HL-60 (cell line): ENCODE measurements around the gene SENP6.

ENCODE experiments used
- GABPA ChIP-seq: IDR thresholded peaks from 2 replicates; pipeline ENCODE4 v1.6.1; 2012; ENCODE audit warnings: low read depth
- POLR2AphosphoS5 ChIP-seq: IDR thresholded peaks from 2 replicates; pipeline ENCODE4 v1.6.1; 2012; ENCODE audit warnings: low read depth
- SPI1 ChIP-seq: IDR thresholded peaks from 2 replicates; pipeline ENCODE4 v1.6.1; 2012; ENCODE audit warnings: low read depth, mild to moderate bottlenecking, borderline replicate concordance
- TF ChIP-seq, protein P1 (sequence below): IDR thresholded peaks from one replicate; pipeline ENCODE4 v1.5.1; 2011; ENCODE audit warnings: low read length, control low read depth, inconsistent platforms; ENCODE audit not compliant: insufficient read depth
- TF ChIP-seq, protein P2 (sequence below): IDR thresholded peaks from 2 replicates; pipeline ENCODE4 v1.6.1; 2012; ENCODE audit warnings: low read depth; ENCODE audit not compliant: insufficient replicate concordance

DNA sequence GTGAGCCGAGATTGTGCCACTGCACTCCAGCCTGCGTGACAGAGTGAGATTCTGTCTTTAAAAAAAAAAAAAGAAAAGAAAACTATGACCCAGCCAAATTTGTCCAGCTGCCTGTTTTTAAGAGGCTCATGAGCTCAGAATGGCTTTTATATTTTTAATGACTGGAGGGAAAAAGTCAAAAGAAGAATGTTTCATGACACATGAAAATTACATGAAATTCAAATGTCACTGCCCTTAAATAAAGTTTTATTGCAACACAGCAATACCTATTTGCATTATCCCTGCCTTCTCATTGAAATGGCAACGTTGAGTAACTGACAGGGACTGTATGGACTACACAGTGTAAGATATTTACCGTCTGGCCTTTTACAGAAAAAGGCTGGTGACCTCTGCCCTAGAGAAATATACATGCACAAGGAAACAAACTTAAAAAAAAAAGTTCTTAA, 11.4 kb downstream of the SENP6 start:
- TF ChIP-seq, protein P1, sequence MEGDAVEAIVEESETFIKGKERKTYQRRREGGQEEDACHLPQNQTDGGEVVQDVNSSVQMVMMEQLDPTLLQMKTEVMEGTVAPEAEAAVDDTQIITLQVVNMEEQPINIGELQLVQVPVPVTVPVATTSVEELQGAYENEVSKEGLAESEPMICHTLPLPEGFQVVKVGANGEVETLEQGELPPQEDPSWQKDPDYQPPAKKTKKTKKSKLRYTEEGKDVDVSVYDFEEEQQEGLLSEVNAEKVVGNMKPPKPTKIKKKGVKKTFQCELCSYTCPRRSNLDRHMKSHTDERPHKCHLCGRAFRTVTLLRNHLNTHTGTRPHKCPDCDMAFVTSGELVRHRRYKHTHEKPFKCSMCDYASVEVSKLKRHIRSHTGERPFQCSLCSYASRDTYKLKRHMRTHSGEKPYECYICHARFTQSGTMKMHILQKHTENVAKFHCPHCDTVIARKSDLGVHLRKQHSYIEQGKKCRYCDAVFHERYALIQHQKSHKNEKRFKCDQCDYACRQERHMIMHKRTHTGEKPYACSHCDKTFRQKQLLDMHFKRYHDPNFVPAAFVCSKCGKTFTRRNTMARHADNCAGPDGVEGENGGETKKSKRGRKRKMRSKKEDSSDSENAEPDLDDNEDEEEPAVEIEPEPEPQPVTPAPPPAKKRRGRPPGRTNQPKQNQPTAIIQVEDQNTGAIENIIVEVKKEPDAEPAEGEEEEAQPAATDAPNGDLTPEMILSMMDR: no peak
- TF ChIP-seq POLR2AphosphoS5 (no peak), SPI1 (no peak), GABPA (no peak)
- TF ChIP-seq, protein P2, sequence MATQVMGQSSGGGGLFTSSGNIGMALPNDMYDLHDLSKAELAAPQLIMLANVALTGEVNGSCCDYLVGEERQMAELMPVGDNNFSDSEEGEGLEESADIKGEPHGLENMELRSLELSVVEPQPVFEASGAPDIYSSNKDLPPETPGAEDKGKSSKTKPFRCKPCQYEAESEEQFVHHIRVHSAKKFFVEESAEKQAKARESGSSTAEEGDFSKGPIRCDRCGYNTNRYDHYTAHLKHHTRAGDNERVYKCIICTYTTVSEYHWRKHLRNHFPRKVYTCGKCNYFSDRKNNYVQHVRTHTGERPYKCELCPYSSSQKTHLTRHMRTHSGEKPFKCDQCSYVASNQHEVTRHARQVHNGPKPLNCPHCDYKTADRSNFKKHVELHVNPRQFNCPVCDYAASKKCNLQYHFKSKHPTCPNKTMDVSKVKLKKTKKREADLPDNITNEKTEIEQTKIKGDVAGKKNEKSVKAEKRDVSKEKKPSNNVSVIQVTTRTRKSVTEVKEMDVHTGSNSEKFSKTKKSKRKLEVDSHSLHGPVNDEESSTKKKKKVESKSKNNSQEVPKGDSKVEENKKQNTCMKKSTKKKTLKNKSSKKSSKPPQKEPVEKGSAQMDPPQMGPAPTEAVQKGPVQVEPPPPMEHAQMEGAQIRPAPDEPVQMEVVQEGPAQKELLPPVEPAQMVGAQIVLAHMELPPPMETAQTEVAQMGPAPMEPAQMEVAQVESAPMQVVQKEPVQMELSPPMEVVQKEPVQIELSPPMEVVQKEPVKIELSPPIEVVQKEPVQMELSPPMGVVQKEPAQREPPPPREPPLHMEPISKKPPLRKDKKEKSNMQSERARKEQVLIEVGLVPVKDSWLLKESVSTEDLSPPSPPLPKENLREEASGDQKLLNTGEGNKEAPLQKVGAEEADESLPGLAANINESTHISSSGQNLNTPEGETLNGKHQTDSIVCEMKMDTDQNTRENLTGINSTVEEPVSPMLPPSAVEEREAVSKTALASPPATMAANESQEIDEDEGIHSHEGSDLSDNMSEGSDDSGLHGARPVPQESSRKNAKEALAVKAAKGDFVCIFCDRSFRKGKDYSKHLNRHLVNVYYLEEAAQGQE: no peak
